ENCODE measurements around the gene FBXW7.

The FBXW7 gene

DNA sequence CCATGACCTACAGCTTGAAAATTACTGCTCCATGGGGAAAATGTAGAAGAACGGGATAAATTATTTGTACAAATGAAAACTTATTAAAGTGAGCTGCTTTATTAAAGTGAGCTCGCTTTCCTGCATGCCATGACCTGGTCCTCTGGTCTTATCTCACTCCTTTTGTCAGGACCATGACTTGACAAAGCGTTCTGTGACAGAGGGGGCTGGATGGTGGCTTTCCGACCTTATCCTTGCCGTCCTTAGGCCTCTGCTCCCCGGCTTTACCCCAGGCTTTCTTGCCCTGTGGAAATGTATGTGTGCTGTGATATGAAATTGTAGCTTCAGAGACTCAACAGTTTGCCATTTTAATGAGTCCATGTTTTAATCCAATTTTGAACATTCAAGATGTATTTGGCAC, 44.0 kb upstream of the FBXW7 start (continued):
- no peak for TF ChIP-seq BACH2 (CRISPR knock-in tag; IDR thresholded peaks at IDR 0.05; ENCODE audit: borderline replicate concordance)

DNA sequence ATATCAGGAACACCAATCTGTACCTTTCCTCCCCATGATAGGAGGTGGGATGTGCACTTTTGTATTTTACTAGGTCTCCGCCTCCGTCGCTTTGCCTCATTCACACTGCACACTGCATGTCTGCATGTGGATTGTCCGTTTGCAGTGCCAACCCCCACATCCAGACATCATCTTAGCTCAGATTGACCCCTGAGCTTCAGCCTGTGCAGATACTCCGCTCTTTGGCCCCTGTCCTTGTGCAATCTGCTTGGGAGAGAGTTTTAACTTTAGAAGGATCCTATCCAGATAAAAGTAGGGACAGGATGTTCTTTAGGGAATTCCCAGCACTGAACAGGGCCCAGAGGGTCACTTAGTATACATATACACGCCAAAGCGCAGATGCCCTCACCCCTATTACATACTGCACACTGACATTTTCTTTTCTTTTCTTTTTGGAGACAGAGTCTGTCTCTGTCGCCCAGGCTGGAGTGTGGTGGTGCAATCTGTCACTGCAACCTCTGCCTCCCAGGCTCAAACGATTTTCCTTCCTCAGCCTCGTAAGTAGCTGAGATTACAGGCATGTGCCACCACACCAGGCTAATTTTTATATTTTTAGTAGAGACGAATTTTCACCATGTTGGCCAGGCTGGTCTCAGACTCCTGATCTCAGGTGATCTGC, 43.3 kb upstream of the FBXW7 start:
- no peak for ATAC-seq
- TF ChIP-seq, protein P1, sequence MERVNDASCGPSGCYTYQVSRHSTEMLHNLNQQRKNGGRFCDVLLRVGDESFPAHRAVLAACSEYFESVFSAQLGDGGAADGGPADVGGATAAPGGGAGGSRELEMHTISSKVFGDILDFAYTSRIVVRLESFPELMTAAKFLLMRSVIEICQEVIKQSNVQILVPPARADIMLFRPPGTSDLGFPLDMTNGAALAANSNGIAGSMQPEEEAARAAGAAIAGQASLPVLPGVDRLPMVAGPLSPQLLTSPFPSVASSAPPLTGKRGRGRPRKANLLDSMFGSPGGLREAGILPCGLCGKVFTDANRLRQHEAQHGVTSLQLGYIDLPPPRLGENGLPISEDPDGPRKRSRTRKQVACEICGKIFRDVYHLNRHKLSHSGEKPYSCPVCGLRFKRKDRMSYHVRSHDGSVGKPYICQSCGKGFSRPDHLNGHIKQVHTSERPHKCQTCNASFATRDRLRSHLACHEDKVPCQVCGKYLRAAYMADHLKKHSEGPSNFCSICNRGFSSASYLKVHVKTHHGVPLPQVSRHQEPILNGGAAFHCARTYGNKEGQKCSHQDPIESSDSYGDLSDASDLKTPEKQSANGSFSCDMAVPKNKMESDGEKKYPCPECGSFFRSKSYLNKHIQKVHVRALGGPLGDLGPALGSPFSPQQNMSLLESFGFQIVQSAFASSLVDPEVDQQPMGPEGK (CRISPR knock-in tag; IDR thresholded peaks at IDR 0.05; ENCODE audit: borderline replicate concordance), result no peak
- TF ChIP-seq ESRRG (CRISPR knock-in tag; IDR thresholded peaks at IDR 0.05), result no peak
- TF ChIP-seq ZFP30 (CRISPR knock-in tag; IDR thresholded peaks at IDR 0.05), result no peak
- TF ChIP-seq PPARA (CRISPR knock-in tag; IDR thresholded peaks at IDR 0.05; ENCODE audit: borderline replicate concordance), result no peak
- TF ChIP-seq OSR1 (CRISPR knock-in tag; IDR thresholded peaks at IDR 0.05), result no peak
- no peak for TF ChIP-seq GLIS3 (CRISPR knock-in tag; IDR thresholded peaks at IDR 0.05)
- no peak for TF ChIP-seq ZFP3 (CRISPR knock-in tag; IDR thresholded peaks at IDR 0.05)
- TF ChIP-seq TCF4 (CRISPR knock-in tag; IDR thresholded peaks at IDR 0.05; ENCODE audit: borderline replicate concordance), result no peak
- no peak for TF ChIP-seq RARB (CRISPR knock-in tag; IDR thresholded peaks at IDR 0.05)
- TF ChIP-seq, protein P2, sequence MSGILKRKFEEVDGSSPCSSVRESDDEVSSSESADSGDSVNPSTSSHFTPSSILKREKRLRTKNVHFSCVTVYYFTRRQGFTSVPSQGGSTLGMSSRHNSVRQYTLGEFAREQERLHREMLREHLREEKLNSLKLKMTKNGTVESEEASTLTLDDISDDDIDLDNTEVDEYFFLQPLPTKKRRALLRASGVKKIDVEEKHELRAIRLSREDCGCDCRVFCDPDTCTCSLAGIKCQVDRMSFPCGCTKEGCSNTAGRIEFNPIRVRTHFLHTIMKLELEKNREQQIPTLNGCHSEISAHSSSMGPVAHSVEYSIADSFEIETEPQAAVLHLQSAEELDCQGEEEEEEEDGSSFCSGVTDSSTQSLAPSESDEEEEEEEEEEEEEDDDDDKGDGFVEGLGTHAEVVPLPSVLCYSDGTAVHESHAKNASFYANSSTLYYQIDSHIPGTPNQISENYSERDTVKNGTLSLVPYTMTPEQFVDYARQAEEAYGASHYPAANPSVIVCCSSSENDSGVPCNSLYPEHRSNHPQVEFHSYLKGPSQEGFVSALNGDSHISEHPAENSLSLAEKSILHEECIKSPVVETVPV (CRISPR knock-in tag; IDR thresholded peaks at IDR 0.05), result no peak
- no peak for TF ChIP-seq CSDC2 (CRISPR knock-in tag; IDR thresholded peaks at IDR 0.05)
- no peak for TF ChIP-seq ZNF565 (CRISPR knock-in tag; conservative IDR thresholded peaks at IDR 0.05; ENCODE audit: low read depth)
- TF ChIP-seq, protein P3, sequence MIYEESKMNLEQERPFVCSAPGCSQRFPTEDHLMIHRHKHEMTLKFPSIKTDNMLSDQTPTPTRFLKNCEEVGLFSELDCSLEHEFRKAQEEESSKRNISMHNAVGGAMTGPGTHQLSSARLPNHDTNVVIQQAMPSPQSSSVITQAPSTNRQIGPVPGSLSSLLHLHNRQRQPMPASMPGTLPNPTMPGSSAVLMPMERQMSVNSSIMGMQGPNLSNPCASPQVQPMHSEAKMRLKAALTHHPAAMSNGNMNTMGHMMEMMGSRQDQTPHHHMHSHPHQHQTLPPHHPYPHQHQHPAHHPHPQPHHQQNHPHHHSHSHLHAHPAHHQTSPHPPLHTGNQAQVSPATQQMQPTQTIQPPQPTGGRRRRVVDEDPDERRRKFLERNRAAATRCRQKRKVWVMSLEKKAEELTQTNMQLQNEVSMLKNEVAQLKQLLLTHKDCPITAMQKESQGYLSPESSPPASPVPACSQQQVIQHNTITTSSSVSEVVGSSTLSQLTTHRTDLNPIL (CRISPR knock-in tag; IDR thresholded peaks at IDR 0.05; ENCODE audit: low read depth), result no peak
- TF ChIP-seq ARNTL (CRISPR knock-in tag; IDR thresholded peaks at IDR 0.05; ENCODE audit: borderline replicate concordance, low read depth), result no peak
- TF ChIP-seq, protein P4, sequence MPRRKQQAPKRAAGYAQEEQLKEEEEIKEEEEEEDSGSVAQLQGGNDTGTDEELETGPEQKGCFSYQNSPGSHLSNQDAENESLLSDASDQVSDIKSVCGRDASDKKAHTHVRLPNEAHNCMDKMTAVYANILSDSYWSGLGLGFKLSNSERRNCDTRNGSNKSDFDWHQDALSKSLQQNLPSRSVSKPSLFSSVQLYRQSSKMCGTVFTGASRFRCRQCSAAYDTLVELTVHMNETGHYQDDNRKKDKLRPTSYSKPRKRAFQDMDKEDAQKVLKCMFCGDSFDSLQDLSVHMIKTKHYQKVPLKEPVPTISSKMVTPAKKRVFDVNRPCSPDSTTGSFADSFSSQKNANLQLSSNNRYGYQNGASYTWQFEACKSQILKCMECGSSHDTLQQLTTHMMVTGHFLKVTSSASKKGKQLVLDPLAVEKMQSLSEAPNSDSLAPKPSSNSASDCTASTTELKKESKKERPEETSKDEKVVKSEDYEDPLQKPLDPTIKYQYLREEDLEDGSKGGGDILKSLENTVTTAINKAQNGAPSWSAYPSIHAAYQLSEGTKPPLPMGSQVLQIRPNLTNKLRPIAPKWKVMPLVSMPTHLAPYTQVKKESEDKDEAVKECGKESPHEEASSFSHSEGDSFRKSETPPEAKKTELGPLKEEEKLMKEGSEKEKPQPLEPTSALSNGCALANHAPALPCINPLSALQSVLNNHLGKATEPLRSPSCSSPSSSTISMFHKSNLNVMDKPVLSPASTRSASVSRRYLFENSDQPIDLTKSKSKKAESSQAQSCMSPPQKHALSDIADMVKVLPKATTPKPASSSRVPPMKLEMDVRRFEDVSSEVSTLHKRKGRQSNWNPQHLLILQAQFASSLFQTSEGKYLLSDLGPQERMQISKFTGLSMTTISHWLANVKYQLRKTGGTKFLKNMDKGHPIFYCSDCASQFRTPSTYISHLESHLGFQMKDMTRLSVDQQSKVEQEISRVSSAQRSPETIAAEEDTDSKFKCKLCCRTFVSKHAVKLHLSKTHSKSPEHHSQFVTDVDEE (CRISPR knock-in tag; IDR thresholded peaks at IDR 0.05), result no peak
- no peak for TF ChIP-seq TOX (CRISPR knock-in tag; IDR thresholded peaks at IDR 0.05; ENCODE audit: borderline replicate concordance)

DNA sequence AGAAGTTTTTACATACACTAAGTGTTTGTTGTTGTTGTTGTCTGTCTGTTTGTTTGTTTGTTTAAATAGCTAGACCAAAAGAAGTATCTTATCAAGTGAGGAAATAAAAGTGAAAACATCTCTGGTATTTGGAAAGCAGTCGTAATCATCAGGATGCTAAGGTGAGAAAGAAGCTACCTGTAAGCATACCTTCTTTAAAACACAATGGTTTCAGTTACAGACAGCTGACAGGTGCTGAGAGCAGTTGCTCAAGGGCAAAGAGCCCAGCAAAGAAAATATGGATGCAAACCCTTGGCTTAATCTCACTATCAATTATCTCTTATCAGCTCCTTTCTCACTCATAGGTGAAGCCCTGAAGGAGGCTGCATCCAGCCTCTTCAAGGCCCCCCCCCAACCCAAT, 42.8 kb upstream of the FBXW7 start:
- ATAC-seq, result no peak
- TF ChIP-seq, protein P1 (CRISPR knock-in tag; IDR thresholded peaks at IDR 0.05; ENCODE audit: borderline replicate concordance), result no peak
- TF ChIP-seq ZNF70 (CRISPR knock-in tag; IDR thresholded peaks at IDR 0.05), result no peak
- no peak for TF ChIP-seq CSDC2 (CRISPR knock-in tag; IDR thresholded peaks at IDR 0.05)
- TF ChIP-seq RARB (CRISPR knock-in tag; IDR thresholded peaks at IDR 0.05), result no peak
